Measurements from ENCODE around the gene HOXA3.

The HOXA3 gene

GRCh38 chr7:27137640-27138315 lies 14.6 kb downstream of the HOXA3 start:
- no peak for TF ChIP-seq CTCF (IDR thresholded peaks at IDR 0.05; ENCODE audit: control insufficient read depth, insufficient read depth, low read depth, low read length, missing control alignments)
- DNase-seq (ENCODE audit: low read depth): no peak
- H3K4me3 ChIP-seq (ENCODE audit: control insufficient read depth, low read depth, low read length): no peak overlapping the region

DNA sequence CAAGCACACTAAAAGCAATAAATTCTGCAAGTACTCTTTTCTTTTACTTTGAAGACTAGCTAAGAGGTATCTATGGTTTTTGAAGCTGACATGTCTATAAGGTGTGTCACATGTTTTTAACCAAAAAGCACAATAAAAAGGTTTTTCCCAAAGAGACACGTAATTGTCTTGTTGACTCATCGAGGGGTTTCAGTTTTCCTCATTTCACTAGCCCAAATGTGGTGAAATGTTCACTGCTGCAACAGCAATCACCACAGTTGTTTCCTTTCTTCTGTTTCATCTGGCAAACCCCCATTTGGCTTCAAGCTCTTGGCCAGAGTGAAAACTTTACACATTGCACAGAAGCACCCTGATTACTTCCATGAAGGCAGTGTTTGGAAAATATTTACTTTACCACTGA lies 18.0 kb downstream of the HOXA3 start:
- H3K4me3 ChIP-seq (ENCODE audit: control insufficient read depth, low read depth, low read length): no peak overlapping the region
- no peak for TF ChIP-seq CTCF (IDR thresholded peaks at IDR 0.05; ENCODE audit: control insufficient read depth, insufficient read depth, low read depth, low read length, missing control alignments)
- peak; percentile 87 for DNase-seq (ENCODE audit: low read depth)

- TF ChIP-seq CTCF (IDR thresholded peaks at IDR 0.05; ENCODE audit: control insufficient read depth, insufficient read depth, low read depth, low read length, missing control alignments): no peak
- H3K4me3 ChIP-seq (ENCODE audit: control insufficient read depth, low read depth, low read length): no peak overlapping the region
- DNase-seq (ENCODE audit: low read depth): no peak
These were observed 18.8 kb downstream of the HOXA3 start for GRCh38 chr7:27133409-27134231.

- no peak overlapping the region for H3K4me3 ChIP-seq (ENCODE audit: control insufficient read depth, low read depth, low read length)
- no peak for DNase-seq (ENCODE audit: low read depth)
- TF ChIP-seq CTCF (IDR thresholded peaks at IDR 0.05; ENCODE audit: control insufficient read depth, insufficient read depth, low read depth, low read length, missing control alignments): no peak
These were observed 19.4 kb downstream of the HOXA3 start for GRCh38 chr7:27132978-27133377.

DNA sequence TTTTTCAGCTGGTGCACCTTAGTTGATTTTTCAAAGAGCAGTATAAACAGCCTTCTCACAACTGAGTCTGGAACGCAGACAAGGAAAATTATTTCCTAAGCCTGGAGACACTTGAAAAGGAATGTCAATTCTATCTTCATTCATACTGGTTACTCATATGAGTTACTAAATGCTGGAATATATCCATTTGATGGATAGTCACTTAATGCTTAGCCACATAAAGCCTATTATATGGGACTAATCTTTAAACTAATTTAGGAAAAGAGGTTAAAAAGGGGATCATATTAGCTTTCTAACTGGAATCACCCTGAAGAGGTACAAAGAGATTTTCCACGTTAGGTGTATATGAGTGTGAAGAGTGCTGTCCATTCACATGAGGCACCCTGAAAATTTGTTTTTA lies 20.2 kb downstream of the HOXA3 start:
- no peak for TF ChIP-seq CTCF (IDR thresholded peaks at IDR 0.05; ENCODE audit: control insufficient read depth, insufficient read depth, low read depth, low read length, missing control alignments)
- no peak for DNase-seq (ENCODE audit: low read depth)
- H3K4me3 ChIP-seq (ENCODE audit: control insufficient read depth, low read depth, low read length): no peak overlapping the region

DNA sequence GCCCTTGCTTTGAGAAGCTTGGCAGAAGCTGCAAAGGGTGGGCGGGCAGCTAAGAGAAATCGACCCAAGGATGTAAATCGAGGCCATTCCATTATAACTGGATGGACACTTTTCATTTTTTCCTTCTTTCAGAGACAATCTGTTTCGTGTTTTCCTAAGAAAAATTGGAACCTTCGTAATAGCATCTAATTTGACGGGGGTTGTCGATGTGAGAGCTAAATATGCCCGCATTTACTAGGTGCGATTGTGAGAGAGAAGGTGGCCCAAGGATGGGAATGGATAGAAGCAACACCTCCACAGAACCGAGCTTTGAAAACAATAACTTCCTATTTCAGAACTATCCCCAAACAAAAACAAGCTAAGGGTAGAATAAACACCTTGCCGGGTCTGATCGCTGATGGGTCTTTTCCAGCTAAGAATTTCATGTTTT lies 21.0 kb downstream of the HOXA3 start:
- no peak for TF ChIP-seq CTCF (IDR thresholded peaks at IDR 0.05; ENCODE audit: control insufficient read depth, insufficient read depth, low read depth, low read length, missing control alignments)
- DNase-seq (ENCODE audit: low read depth): no peak
- H3K4me3 ChIP-seq (ENCODE audit: control insufficient read depth, low read depth, low read length): peak overlapping the region; percentile 75
